Stimulated activated CD4-positive, alpha-beta T cell treated with anti-CD3 and anti-CD28 coated beads, TNF-alpha, amount 100 ng/mL, for 24 hours (primary cell): ENCODE results near the gene TMEM190.
"Not testable (repeated sequence)": the region's sequence is repeated elsewhere in the genome, so short reads cannot be mapped to it uniquely, and the experiment has no call there.

Experiments used
- DNase-seq, 3 experiments: peaks; one replicate each; pipeline ENCODE4 v3.0.0-alpha.2; 2020; ENCODE audit warnings: low read depth in 3 of 3

Gene TMEM190

DNA sequence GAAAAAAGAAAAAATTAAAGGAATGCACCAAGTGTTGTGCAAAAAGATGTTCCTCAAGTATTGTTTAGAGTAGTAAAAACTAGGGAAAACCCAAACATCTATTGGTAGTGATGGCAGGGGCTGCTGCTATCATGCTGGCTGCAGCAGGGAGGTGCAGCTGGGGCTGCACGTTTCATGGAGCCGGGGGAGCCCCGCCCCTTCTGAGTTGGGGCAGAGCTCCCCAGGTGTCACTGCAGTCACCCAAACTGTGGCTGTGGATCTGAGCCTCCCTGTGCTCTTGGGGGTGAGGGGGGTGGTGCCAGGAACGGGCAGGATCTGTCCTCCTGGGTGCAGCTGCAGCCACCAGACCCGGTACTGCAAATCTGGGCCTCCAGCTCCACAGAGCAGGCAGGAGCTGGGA is 42.5 kb downstream of the TMEM190 start:
- DNase-seq: no peak

DNA sequence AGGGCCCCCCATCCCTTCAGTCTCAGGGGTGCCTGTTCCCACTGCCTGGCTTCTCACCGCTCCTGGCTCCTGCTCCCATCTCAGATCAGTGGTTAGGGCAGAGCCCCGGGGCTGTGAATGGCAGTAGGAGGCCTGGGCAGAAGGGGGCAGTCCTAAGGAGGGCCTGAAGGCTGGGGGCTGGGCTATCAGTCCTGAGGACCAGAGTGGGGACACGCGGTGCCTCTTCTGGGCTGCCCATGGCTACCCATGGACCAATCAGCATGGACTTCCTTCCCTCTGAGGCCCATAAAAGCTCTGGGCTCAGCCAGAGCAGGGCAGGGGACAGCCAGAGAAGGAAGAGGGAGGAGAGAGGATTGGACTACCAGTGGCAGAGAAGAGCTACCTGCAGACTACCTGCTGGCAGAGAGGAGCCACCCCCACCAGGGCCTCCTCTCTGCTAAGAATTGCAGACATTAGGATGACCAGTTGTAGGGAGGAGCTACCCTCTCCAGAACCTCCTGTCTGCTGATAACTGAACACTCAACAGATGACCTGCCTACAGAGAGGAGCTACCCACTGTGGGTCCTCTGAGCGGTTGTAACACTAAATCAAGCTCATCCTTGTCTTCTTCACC is 43.1 kb downstream of the TMEM190 start:
- no peak for DNase-seq

DNA sequence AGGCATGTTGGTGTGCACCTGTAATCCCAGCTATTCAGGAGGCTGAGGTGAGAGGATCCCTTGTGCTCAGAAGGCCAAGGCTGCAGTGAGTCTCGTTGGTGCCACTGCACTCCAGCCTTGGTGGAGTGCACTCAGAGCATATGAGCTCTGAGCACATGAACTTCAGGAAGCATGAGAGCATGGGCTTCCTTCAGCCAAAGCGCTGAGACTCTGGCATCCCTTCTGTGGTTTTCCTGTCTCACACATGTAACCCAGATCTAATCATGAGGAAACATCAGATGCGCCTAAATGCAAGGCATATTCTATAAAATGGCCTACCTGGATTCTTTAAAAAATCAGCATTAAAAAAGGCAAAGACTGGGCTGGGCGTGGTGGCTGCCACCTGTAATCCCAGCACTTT is 44.7 kb downstream of the TMEM190 start:
- DNase-seq: not testable (repeated sequence)

DNA sequence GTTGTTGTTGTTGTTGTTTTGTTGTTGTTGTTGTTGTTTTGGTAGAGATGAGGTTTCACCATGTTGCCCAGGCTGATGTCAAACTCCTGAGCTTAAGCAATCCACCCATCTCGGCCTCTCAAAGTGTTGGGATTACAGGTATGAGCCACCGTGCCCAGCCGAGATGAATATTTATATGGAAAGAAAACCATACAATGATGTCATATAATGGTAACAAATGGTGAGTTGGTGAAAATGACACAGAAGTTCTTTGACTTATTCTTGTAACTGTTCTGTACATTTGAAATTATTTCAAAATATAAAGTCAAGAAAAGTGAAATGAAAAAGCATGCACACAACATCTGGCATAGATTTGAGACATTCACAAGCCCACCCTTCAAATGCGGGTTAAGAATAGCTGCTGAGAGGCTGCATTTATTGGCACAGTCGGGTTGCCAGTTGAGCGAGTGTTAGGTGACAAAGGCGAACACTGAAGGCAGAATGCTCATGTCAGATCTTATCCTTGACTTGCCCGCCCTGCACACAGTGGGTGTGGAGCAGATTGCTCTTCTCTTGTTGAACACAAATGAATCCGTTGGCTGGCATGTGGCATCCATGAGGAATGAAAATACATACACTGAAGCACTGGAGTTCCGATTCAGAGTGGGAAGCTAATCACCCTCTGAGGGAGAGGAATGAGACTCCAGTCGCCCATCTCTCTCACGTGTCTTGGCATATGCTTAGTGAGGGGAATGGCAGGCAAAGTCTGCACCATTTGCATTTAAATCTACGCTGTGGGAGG is 46.8 kb downstream of the TMEM190 start:
- no peak for DNase-seq

DNA sequence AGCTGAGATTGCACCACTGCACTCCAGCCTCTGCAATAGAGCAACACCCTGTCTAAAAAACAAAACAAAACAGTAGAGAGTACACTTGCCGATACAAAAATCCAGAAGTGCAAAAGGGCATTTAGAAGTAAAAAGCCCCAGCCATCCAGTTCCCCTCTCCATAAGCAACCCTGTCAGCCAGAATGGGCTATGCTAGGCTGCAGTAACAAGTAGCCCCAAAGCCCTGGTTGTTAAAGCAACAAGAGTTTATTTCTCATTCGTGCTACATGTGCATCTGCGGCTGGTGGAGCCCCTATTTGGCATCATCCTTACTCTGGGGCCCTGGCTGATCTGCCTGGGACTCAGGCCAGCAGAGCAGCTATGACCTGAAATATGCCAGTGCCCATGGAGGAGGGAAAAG is 47.9 kb downstream of the TMEM190 start:
- no peak for DNase-seq

DNA sequence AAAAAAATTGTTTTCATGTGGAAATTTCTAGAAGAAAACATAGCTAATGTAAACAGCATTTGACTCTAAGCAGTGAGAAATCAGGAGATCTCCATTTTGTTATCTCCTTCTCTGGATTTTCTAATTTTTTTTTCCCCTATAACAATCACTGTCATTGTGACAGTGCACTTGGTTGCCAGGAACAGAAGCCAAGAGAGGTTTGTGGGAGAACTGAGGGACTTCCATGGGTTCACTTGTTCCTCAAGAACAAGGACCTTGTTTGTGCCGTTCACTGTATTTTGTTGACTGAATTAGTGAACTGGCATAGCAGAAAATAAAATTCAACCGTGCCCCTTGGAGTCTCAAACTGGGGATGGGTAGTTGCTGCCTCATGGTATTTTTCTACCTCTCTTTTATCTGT is 49.4 kb downstream of the TMEM190 start:
- DNase-seq: no peak
